SK-N-SH (cell line): Measurements from ENCODE around the gene ANKRD18A.

Experiments used
- JUND ChIP-seq: IDR thresholded peaks from 2 replicates; pipeline ENCODE4 v1.4.0; 2012
- MEF2A ChIP-seq: IDR thresholded peaks from 2 replicates; pipeline ENCODE4 v1.4.0; 2012; ENCODE audit warnings: low read depth, borderline replicate concordance
- TAF1 ChIP-seq: IDR thresholded peaks from 2 replicates; pipeline ENCODE4 v1.6.1; 2012; ENCODE audit warnings: low read depth, mild to moderate bottlenecking, low read length, moderate library complexity, borderline replicate concordance
- TF ChIP-seq, protein P1 (sequence below): fragments of 200-600 bp; sonication (generic); IDR thresholded peaks from 2 replicates; pipeline ENCODE4 v1.6.1; 2017; ENCODE audit warnings: antibody characterized with exemption, mild to moderate bottlenecking, moderate library complexity
- TF ChIP-seq, protein P2 (sequence below): IDR thresholded peaks from 2 replicates; pipeline ENCODE4 v1.6.1; 2012; ENCODE audit warnings: mild to moderate bottlenecking, low read depth, low read length, moderate library complexity
- TF ChIP-seq, protein P3 (sequence below): fragments of 150-350 bp; IDR thresholded peaks from 2 replicates; pipeline ENCODE4 v1.6.1; 2017; ENCODE audit warnings: antibody characterized with exemption, low read length, low read depth, borderline replicate concordance

DNA sequence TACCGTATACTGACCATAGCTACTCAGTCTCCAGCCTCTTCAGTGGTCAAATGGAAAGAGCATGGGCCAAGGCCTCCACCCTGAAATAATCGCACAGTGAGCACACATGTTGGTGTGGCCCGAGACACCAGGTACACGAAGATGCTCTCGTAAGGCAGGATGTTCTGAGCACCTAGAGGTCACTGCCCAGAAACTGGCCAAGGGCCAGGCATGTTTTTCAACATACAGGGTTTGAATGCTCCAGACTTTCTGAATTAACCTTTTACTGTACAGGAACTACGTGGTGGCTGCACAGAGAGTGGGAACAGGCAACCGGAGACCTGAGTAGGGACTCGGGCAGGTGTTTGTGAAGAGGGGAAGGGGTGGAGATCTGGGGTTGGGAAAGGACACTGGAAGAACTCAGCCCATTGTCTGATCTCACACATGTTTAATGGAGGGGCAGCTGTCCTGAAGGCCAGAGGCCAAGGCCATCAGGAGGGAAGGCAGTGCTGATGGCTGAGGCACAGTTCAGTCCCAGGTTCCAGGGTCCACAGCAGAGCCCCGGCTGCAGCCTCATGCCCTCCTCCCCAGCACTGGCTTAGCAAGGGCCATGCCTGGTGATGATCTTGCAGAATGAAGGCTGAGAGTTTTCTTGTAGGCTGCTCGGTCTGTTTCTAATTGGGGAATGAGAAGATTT is 48.5 kb upstream of the ANKRD18A start:
- TF ChIP-seq, protein P1, sequence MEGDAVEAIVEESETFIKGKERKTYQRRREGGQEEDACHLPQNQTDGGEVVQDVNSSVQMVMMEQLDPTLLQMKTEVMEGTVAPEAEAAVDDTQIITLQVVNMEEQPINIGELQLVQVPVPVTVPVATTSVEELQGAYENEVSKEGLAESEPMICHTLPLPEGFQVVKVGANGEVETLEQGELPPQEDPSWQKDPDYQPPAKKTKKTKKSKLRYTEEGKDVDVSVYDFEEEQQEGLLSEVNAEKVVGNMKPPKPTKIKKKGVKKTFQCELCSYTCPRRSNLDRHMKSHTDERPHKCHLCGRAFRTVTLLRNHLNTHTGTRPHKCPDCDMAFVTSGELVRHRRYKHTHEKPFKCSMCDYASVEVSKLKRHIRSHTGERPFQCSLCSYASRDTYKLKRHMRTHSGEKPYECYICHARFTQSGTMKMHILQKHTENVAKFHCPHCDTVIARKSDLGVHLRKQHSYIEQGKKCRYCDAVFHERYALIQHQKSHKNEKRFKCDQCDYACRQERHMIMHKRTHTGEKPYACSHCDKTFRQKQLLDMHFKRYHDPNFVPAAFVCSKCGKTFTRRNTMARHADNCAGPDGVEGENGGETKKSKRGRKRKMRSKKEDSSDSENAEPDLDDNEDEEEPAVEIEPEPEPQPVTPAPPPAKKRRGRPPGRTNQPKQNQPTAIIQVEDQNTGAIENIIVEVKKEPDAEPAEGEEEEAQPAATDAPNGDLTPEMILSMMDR, result no peak
- no peak for TF ChIP-seq TAF1
- TF ChIP-seq, protein P2, sequence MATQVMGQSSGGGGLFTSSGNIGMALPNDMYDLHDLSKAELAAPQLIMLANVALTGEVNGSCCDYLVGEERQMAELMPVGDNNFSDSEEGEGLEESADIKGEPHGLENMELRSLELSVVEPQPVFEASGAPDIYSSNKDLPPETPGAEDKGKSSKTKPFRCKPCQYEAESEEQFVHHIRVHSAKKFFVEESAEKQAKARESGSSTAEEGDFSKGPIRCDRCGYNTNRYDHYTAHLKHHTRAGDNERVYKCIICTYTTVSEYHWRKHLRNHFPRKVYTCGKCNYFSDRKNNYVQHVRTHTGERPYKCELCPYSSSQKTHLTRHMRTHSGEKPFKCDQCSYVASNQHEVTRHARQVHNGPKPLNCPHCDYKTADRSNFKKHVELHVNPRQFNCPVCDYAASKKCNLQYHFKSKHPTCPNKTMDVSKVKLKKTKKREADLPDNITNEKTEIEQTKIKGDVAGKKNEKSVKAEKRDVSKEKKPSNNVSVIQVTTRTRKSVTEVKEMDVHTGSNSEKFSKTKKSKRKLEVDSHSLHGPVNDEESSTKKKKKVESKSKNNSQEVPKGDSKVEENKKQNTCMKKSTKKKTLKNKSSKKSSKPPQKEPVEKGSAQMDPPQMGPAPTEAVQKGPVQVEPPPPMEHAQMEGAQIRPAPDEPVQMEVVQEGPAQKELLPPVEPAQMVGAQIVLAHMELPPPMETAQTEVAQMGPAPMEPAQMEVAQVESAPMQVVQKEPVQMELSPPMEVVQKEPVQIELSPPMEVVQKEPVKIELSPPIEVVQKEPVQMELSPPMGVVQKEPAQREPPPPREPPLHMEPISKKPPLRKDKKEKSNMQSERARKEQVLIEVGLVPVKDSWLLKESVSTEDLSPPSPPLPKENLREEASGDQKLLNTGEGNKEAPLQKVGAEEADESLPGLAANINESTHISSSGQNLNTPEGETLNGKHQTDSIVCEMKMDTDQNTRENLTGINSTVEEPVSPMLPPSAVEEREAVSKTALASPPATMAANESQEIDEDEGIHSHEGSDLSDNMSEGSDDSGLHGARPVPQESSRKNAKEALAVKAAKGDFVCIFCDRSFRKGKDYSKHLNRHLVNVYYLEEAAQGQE, result no peak
- TF ChIP-seq JUND, result no peak
- no peak for TF ChIP-seq MEF2A
- TF ChIP-seq, protein P3, sequence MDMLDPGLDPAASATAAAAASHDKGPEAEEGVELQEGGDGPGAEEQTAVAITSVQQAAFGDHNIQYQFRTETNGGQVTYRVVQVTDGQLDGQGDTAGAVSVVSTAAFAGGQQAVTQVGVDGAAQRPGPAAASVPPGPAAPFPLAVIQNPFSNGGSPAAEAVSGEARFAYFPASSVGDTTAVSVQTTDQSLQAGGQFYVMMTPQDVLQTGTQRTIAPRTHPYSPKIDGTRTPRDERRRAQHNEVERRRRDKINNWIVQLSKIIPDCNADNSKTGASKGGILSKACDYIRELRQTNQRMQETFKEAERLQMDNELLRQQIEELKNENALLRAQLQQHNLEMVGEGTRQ, result no peak
